D721Med (cell line): Measurements from ENCODE around the gene DTNB.

ENCODE experiments used
- DNase-seq: peaks from one replicate; pipeline ENCODE4 v3.0.0; 2011; ENCODE audit warnings: low spot score; ENCODE audit not compliant: insufficient read length
- FAIRE-seq: peaks from 2 replicates; lab custom pipeline; 2011; peaks lifted over from hg19 to GRCh38; lab: Jason Lieb, UNC
- TF ChIP-seq, protein P1 (sequence below): IDR thresholded peaks from 2 replicates; pipeline ENCODE4 v1.5.1; 2012; ENCODE audit warnings: mild to moderate bottlenecking, control low read depth; ENCODE audit not compliant: insufficient read depth; ENCODE audit errors: missing control alignments

DTNB gene

DNA sequence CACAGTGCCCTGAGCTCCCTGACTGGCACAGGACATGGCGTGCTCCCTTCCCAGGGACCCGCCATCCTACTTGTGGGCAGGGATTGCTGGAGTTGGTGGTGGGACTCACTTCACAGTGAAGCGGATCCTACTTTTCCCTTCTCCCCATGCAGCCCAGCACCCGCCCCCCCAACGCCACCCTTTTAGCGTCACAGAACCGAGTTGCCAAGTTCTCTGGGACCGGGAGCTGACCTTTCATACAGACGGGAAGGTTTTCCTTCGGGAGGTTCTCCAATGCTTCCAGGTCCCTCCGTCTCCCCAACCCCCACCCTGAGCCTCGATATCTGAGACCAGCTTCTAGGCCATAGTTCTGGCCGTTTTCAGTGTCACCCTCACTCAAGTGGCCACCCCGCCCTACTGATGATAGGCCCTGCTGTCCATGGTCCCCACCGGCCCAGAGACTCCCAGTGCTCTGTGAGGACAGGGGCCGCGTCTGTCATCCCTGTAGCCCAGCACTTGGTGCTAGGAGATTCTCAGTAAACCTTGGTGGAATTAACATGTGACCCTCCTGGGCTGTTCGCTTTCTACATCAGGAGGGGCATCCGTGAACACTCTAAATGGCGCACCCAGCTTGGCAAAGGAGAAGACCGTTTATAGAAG is 330.1 kb downstream of the DTNB start:
- no peak for DNase-seq
- no peak for FAIRE-seq
- TF ChIP-seq, protein P1, sequence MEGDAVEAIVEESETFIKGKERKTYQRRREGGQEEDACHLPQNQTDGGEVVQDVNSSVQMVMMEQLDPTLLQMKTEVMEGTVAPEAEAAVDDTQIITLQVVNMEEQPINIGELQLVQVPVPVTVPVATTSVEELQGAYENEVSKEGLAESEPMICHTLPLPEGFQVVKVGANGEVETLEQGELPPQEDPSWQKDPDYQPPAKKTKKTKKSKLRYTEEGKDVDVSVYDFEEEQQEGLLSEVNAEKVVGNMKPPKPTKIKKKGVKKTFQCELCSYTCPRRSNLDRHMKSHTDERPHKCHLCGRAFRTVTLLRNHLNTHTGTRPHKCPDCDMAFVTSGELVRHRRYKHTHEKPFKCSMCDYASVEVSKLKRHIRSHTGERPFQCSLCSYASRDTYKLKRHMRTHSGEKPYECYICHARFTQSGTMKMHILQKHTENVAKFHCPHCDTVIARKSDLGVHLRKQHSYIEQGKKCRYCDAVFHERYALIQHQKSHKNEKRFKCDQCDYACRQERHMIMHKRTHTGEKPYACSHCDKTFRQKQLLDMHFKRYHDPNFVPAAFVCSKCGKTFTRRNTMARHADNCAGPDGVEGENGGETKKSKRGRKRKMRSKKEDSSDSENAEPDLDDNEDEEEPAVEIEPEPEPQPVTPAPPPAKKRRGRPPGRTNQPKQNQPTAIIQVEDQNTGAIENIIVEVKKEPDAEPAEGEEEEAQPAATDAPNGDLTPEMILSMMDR, result no peak

DNA sequence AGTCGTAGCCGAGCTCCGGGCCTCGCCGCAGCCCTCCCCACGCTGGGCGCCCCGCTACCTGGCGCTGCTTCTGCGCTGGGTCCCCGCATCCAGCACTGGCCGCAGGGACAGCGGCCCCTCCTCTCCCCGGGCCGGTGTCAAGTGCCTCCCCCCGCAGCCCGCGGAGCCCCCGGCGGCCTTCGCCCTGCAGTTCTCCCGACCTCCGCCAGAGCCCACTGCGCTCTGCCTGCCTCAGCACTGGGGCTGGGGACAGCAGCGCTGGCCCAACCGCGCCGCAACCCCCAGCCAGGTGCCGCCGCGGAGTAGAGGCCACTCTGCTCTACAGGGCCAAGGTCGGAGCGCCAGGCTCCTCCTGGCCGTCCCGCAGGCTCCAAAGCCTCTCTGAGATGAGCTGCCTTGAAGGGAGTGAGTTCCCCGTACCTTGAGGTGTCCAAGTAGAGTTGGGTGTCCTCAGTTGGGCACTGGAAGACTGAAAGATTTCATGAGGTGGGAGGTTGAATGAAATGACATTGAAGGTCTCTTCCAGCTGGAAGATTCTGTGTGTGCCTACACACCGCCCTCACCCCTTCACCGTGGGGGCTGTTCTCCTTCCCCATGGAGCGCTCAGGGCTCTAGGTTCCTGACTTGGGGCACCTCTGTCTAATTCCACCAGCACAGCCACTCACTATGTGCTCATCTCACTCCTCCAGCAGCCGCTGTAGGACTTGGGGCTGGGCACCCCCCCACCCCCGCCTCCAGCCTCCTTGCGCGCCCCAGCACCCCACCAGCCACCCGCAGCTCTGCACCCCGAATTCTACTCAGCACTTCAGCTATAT is 330.8 kb downstream of the DTNB start:
- TF ChIP-seq, protein P1, result peak; percentile 56
- FAIRE-seq, result no peak

DNA sequence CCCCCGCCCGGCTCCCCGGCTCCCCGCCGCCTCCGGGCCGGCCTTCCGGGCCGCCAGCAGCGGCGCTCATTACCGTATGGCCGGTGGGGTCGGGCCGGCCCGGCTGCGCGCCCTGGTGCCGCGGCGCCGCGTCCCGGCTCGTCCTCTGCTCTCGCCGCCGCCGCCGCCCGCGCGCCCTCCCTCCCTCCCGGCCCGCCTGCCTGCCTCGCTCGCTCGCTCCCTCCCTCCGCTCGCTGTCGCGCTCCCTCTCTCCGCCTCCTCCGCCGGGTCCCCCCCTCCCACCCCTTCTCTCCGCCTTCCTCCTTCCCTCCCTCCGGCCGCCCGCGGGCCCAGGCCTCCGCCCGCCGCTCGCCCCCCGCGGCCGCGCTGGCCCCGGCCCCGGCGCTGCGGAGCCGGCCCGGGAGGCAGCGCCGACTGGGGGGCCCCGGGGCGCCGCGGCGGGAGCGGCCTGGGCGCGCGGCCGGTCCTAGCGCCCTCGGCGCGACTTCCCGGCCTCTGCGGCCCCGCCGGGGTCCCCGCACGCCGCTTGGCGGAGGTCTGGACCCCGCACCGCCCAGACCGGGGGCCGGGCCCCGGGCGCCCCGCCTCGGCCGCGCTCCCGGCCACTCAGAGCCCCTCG is 331.5 kb downstream of the DTNB start, which contains the start of gene DNMT3A:
Gene DNMT3A (minus strand): TSS at position 173 of the 619 bp plus-strand sequence. CDS start 27,941 bp downstream, outside the sequence.
- no peak for DNase-seq
- no peak for FAIRE-seq
- TF ChIP-seq, protein P1, result no peak

More for the DNA sequence above, 330.8 kb downstream of the DTNB start:
- peak; percentile 87 for DNase-seq

DNA sequence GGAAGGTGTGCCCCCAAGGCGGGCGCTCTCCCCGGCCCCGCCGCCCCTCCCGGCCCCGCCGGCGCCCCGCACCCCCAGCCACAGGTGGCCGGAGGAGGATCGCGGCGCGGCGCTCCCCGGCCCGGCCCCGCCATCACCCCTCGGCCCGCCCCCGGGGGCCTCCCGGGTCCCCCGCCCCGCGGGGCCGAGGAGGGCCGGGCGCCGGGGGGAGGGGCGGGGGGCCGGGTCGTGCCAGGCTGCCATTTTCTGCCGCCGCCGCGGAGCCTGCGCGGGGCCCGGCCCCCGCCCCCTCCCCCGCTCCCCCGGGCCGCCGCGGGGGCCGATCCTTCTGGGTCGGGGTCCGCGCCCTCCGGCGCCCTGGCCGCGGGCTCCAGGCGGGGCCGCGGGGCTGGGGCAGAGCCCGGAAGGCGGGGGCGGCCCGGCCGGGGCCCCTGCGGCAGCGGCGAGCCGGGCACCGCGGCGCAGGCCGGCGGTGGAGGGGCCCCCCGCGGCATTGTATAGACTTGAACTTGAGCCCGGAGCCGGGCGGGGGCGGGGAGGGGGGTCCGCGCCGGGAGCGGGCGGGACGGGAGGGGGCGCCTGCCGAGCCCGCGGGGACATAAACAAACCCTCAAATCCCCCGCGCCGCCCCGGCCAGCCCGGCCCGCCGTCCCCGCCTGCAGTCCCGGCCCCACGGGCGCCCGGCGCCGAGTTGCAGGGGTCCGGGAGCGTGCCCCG is 332.2 kb downstream of the DTNB start:
- TF ChIP-seq, protein P1, result no peak
- FAIRE-seq, result no peak
- DNase-seq, result no peak

DNA sequence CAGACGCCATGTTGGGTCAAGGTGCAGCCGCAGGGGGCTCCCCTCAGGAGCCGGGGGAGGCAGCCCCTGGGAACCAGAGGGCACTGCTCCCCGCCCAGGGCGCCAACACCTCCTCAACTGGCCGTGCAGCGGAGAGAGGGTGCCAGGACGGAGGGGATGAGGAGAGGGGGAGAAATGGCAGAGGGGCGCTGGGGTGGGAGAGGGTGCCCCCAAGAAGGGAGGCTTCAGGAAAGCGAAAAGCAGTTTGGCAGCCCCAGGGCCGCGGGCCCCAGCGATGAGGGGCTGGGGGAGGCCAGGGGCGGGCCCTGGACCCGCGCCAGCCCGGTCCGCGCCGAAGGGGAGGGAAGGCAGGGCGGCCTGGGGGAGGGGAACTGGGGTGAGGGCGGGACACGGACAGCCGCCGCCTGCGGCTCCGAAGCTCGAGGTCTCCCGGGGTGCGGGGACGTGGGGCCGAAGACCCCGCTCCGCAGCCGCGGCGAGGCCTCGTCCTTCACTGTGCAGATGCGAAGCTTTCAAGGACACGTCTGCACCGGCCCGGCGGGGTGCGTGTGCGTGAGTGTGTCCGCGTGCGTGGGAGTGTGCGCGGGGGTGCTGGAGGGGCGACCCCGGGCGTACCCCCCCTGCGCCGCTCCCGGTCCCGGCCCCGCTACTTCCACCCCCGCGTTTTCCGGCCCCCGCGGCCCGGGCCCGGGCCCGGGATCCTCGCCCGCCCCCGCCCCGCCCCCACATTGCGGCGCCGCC is 333.0 kb downstream of the DTNB start:
- no peak for FAIRE-seq
- TF ChIP-seq, protein P1, result no peak
- no peak for DNase-seq

DNA sequence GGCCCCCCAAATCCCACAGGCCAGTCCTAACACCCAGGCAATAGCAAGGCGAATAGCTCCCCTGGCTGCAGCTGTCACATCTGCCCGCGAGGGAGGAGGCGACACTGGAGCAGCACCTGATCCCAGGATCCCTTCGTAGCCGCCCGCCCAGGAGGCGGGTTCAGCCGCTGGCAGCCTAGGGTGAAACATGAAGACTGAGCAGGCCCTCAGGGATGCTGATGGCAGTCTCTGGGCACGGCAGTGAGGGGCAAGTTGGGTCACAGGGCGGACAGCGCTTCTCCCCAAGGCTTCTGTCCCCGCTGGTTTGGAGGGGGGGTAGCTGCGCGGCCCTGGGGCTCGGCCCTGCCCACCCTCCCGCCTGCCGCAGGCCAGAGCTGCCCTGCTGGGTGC is 333.6 kb downstream of the DTNB start:
- no peak for DNase-seq
- TF ChIP-seq, protein P1, result no peak
- no peak for FAIRE-seq
